Heart left ventricle (tissue), 16 donors: ENCODE measurements around the gene SERPINI2. TPM values are rescaled to one million over a fixed set of nuclear protein-coding genes. Genes with fewer than 3 reads are reported as not detected.

Source experiments
- ATAC-seq, 4 donors: fragments of 200-7000 bp; cut with Tn5 transposase; one replicate each; pipeline ENCODE4 v1.9.1; 2020 to 2022; ENCODE audit warnings: moderate library complexity in 4 of 4, mild to moderate bottlenecking in 3 of 4, moderate number of reproducible peaks in 1 of 4
- DNase-seq, 5 donors: peaks; one replicate each; pipeline ENCODE4 v3.0.0-alpha.2; 2020
- H3K27ac ChIP-seq, 12 donors: fragments of 200-600 bp; sonication (generic) in 4 of 12; one replicate each; pipeline versions ENCODE4 v1.5.0 to v1.8.0; 2016 to 2022; ENCODE audit warnings: mild to moderate bottlenecking in 2 of 12
- H3K27me3 ChIP-seq, 9 donors: fragments of 200-600 bp; sonication (generic) in 2 of 9; one replicate each; pipeline versions ENCODE4 v1.5.1 to v1.8.0; 2016 to 2022; ENCODE audit warnings: mild to moderate bottlenecking in 3 of 9
- H3K36me3 ChIP-seq, 9 donors: fragments of 200-600 bp; sonication (generic) in 2 of 9; one replicate each; pipeline versions ENCODE4 v1.5.0 to v1.8.0; 2018 to 2022; ENCODE audit warnings: mild to moderate bottlenecking in 2 of 9
- H3K4me1 ChIP-seq, 12 donors: fragments of 200-600 bp; sonication (generic) in 4 of 12; one replicate each; pipeline versions ENCODE4 v1.5.0 to v1.8.0; 2016 to 2022; ENCODE audit warnings: mild to moderate bottlenecking in 3 of 12
- H3K4me3 ChIP-seq, 12 donors: fragments of 200-600 bp; sonication (generic) in 4 of 12; one replicate each; pipeline versions ENCODE4 v1.5.0 to v1.8.0; 2017 to 2022; ENCODE audit warnings: mild to moderate bottlenecking in 9 of 12, moderate library complexity in 4 of 12
- H3K9me3 ChIP-seq, 12 donors: fragments of 200-600 bp; sonication (generic) in 4 of 12; one replicate each; pipeline versions ENCODE4 v1.5.0 to v1.8.0; 2016 to 2022; ENCODE audit warnings: mild to moderate bottlenecking in 1 of 12
- CTCF ChIP-seq, 12 donors: fragments of 200-600 bp; sonication (generic) in 4 of 12; IDR thresholded peaks; one replicate each; pipeline versions ENCODE4 v1.5.0 to v1.8.0; 2018 to 2022; ENCODE audit warnings: antibody characterized with exemption in 12 of 12, mild to moderate bottlenecking in 5 of 12
- POLR2A ChIP-seq, 2 donors: fragments of 450-650 bp; IDR thresholded peaks; one replicate each; pipeline ENCODE4 v1.6.1; 2017; ENCODE audit warnings: antibody characterized with exemption in 2 of 2, mild to moderate bottlenecking in 2 of 2, moderate library complexity in 2 of 2
- WGBS, 4 donors: extraction: QIAGEN DNeasy Blood & Tissue Kit in 2 of 4; methylation state at CpG; one replicate each; pipeline versions ENCODE4 v1.1.5 to v1.1.7; 2013 to 2018; 5-methylcytosine and 5-hydroxymethylcytosine counted together
- intact Hi-C, 10 donors: fragments of 100-400 bp; cut with DNase I; formaldehyde crosslinking; loops; one replicate each; pipeline versions ENCODE4 v1.11.1 to v1.14.2; 2022
- polyA plus RNA-seq, 2 donors: library from polyadenylated mRNA; stranded (reverse); fragments of 200-250 nt; gene quantifications; one replicate each; pipeline ENCODE4 v1.2.3, GENCODE V29; 2013
- total RNA-seq, 9 donors: library from RNA; depleted of rRNA in 2 of 9; stranded (reverse); fragments of >200 nt in 2 of 9; fragmentation: NEBNext Ultra II Directional in 3 of 9; extraction: Animal tissue kit (Norgen Biotek cat#: 25700) in 3 of 9; gene quantifications; one replicate each; pipeline versions ENCODE4 v1.1.0 to v1.2.4, GENCODE V29; 2016 to 2023
- donor health status: ischemic (EF 13 %, LVEDD 7.1; RV severe dilation, severe dysfunction).
- donor health status: healthy with polysubstance abuse.
- donor health status: DM: no; HTN: yes; CAD: no.
- donor health status: DM: no; HTN: no; CAD: no.
- donor health status: ischemic (EF 25% LVEDD 6.9; RV normal size, moderate dysfunction).
- donor health status: ischemic (EF 25% LVEDD 5.7; RV mildly dilated, moderate dysfunction).
- donor health status: healthy.
- donor health status: DM: yes; HTN: yes; CAD: no.
- donor health status: ischemic (EF 35%, LVEDD 5.7; RV mildly dilated, moderate dysfunction).
- donor health status: nonischemic (EF 11% LVEDD 7.7; RV severe dilation, severe dysfunction).
- donor health status: DM: yes; HTN: yes; CAD: no.
- donor health status: PGD.
- donor health status: ischemic (EF 29% LVEDD 5.4; RV normal size, mild dysfunction).
- donor health status: nonischemic (EF 23%, LVEDD 6.1; RV moderate dilation, normal function).

Gene SERPINI2
- total and polyA plus RNA-seq, 11 donors: 0.30 to 0.58 TPM; not detected in 9

DNA sequence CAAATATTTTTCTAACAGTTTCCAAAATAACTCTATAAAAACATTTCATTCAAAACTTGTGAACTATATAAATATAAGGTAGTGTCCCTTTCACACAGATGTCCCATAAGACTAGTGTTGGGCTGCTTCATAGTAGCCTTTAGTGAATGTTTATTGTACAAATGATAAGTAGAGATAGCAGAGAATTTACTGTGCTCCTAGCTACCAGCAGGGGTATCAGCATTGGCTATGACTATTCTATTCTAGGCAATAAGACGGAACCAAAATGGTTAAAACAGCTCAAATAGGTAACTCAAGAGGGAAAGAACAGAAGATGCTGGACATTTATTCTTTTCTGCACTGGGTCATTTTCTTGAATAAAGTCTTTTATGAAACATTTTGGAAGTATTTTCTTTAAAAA, 22.6 kb downstream of the SERPINI2 start:
- intact Hi-C loops: no loop called here
- WGBS, 4 donors: 1 to 86% (median 51%) methylated on average over 1 of the region's 1 CpG
- TF ChIP-seq POLR2A (IDR thresholded peaks at IDR 0.05): no peak
- TF ChIP-seq CTCF (IDR thresholded peaks at IDR 0.05): no peak
- Histone ChIP-seq H3K27me3 (no peaks in the 10 kb centered on the region), H3K4me1 (no peaks in the 10 kb centered on the region), H3K27ac (no peak overlapping the region), H3K9me3 (no peaks in the 10 kb centered on the region), H3K36me3 (no peaks in the 10 kb centered on the region), H3K4me3 (no peak overlapping the region)
- DNase-seq (no peak), ATAC-seq (no peak)

- Histone ChIP-seq H3K4me1 (no peaks in the 10 kb centered on the region), H3K36me3 (no peaks in the 10 kb centered on the region), H3K27ac (no peak overlapping the region), H3K4me3 (no peak overlapping the region), H3K27me3 (no peaks in the 10 kb centered on the region), H3K9me3 (no peaks in the 10 kb centered on the region)
- no peak for ATAC-seq
- no peak for DNase-seq
- WGBS, 4 donors: 62 to 80% (median 76%) methylated on average over 2 of the region's 2 CpGs
- intact Hi-C loops: no loop called here
- TF ChIP-seq POLR2A (IDR thresholded peaks at IDR 0.05): no peak
- no peak for TF ChIP-seq CTCF (IDR thresholded peaks at IDR 0.05)
These were observed 23.2 kb downstream of the SERPINI2 start for GRCh38 chr3:167450675-167451074.

- no peak for TF ChIP-seq CTCF (IDR thresholded peaks at IDR 0.05)
- TF ChIP-seq POLR2A (IDR thresholded peaks at IDR 0.05): no peak
- no peak for DNase-seq
- no peak for ATAC-seq
- no peak overlapping the region for H3K4me3 ChIP-seq
- no peaks in the 10 kb centered on the region for H3K9me3 ChIP-seq
- H3K36me3 ChIP-seq: no peaks in the 10 kb centered on the region
- 75 to 90% (median 84%) methylated on average over 5 of the region's 5 CpGs for WGBS, 4 donors
- intact Hi-C loops: no loop called here
- no peaks in the 10 kb centered on the region for H3K4me1 ChIP-seq
- no peak overlapping the region for H3K27ac ChIP-seq
- H3K27me3 ChIP-seq: no peaks in the 10 kb centered on the region
These were observed 23.6 kb downstream of the SERPINI2 start for GRCh38 chr3:167450195-167450594.

DNA sequence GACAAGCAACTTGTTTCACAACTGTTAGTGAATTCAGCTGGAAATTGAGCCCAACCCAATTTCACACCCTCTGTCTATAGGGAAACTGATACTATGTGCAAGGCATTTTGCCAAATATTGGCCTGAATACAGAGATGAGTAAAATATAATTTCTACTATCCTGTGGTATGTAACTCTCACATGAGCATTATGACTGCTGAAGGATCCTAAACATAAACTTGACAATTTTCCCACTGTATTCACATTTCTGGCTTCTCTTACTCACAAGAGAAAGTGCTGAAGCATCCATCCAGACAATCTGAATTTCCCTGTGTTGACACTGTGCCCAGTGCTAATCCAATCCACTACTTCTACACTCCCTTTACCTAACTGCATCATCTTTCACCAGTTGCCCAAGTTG, 28.4 kb downstream of the SERPINI2 start:
- Histone ChIP-seq H3K36me3 (no peaks in the 10 kb centered on the region), H3K27ac (no peak overlapping the region), H3K4me1 (no peaks in the 10 kb centered on the region), H3K27me3 (no peaks in the 10 kb centered on the region), H3K4me3 (no peak overlapping the region), H3K9me3 (peaks cover 0 to under 1% (median 0%) of the 10 kb centered on the region in 12 donors)
- TF ChIP-seq POLR2A (IDR thresholded peaks at IDR 0.05): no peak
- no peak for TF ChIP-seq CTCF (IDR thresholded peaks at IDR 0.05)
- intact Hi-C loops: no loop called here
- DNase-seq (no peak), ATAC-seq (no peak)
